Mucosa of rectum (tissue), 2 donors: ENCODE measurements around the gene LENEP.
"Not testable (repeated sequence)": the region's sequence is repeated elsewhere in the genome, so short reads cannot be mapped to it uniquely, and the experiment has no call there.

Experiments
- H3K27ac ChIP-seq, 2 donors: one replicate each; pipeline ENCODE4 v1.7.0; 2013; ENCODE audit warnings: inconsistent platforms in 2 of 2, low read depth in 2 of 2, low read length in 2 of 2
- H3K27me3 ChIP-seq, 2 donors: one replicate each; pipeline ENCODE4 v1.7.0; 2013; ENCODE audit warnings: low read length in 2 of 2; ENCODE audit not compliant: control insufficient read depth in 2 of 2, insufficient read depth in 2 of 2
- H3K36me3 ChIP-seq, 2 donors: one replicate each; pipeline ENCODE4 v1.7.0; 2013; ENCODE audit warnings: low read length in 2 of 2; ENCODE audit not compliant: control insufficient read depth in 2 of 2, insufficient read depth in 2 of 2
- H3K4me1 ChIP-seq, 2 donors: one replicate each; pipeline ENCODE4 v1.7.0; 2013; ENCODE audit warnings: low read length in 2 of 2, mild to moderate bottlenecking in 1 of 2; ENCODE audit not compliant: control insufficient read depth in 2 of 2, insufficient read depth in 2 of 2
- H3K4me3 ChIP-seq, 2 donors: one replicate each; pipeline ENCODE4 v1.7.0; 2013; ENCODE audit warnings: low read length in 2 of 2
- H3K9ac ChIP-seq, 2 donors: one replicate each; pipeline ENCODE4 v1.7.0; 2013; ENCODE audit warnings: low read length in 2 of 2, low read depth in 1 of 2, mild to moderate bottlenecking in 1 of 2
- H3K9me3 ChIP-seq, 2 donors: one replicate each; pipeline ENCODE4 v1.7.0; 2013; ENCODE audit warnings: low read length in 2 of 2; ENCODE audit not compliant: control insufficient read depth in 2 of 2
- donor health status: healthy.
- donor health status: Normal muscosa, but diverticular disease.

LENEP gene

GRCh38 chr1:154988058-154988954 is 5.1 kb upstream of the LENEP start:
- no peaks in the 10 kb centered on the region for H3K27me3 ChIP-seq
- no peaks in the 10 kb centered on the region for H3K9me3 ChIP-seq
- no peak overlapping the region for H3K27ac ChIP-seq
- H3K36me3 ChIP-seq: peaks cover 9 to 35% of the 10 kb centered on the region in 2 donors
- no peak overlapping the region for H3K4me3 ChIP-seq
- peaks cover 11 to 16% of the 10 kb centered on the region in 2 donors for H3K4me1 ChIP-seq
- H3K9ac ChIP-seq: no peak overlapping the region

GRCh38 chr1:154989195-154989860 is 4.1 kb upstream of the LENEP start:
- Histone ChIP-seq H3K9me3 (no peaks in the 10 kb centered on the region), H3K27ac (no peak overlapping the region), H3K4me1 (peaks cover 3 to 8% of the 10 kb centered on the region in 2 donors), H3K36me3 (peaks cover 9 to 35% of the 10 kb centered on the region in 2 donors), H3K27me3 (no peaks in the 10 kb centered on the region), H3K9ac (no peak overlapping the region), H3K4me3 (no peak overlapping the region)

GRCh38 chr1:154990276-154990675 is 3.1 kb upstream of the LENEP start:
- no peak overlapping the region for H3K27ac ChIP-seq
- H3K4me1 ChIP-seq: peaks cover 3 to 5% of the 10 kb centered on the region in 2 donors
- no peaks in the 10 kb centered on the region for H3K9me3 ChIP-seq
- no peak overlapping the region for H3K9ac ChIP-seq
- no peak overlapping the region for H3K4me3 ChIP-seq
- H3K36me3 ChIP-seq: peaks cover 9 to 35% of the 10 kb centered on the region in 2 donors
- H3K27me3 ChIP-seq: no peaks in the 10 kb centered on the region

GRCh38 chr1:154992721-154993571 is 440 bp upstream of the LENEP start:
- no peak overlapping the region for H3K9ac ChIP-seq
- H3K36me3 ChIP-seq: peaks cover 9 to 28% of the 10 kb centered on the region in 2 donors
- no peaks in the 10 kb centered on the region for H3K9me3 ChIP-seq
- H3K4me1 ChIP-seq: peaks cover 5 to 9% of the 10 kb centered on the region in 2 donors
- H3K27me3 ChIP-seq: no peaks in the 10 kb centered on the region
- H3K4me3 ChIP-seq: no peak overlapping the region
- no peak overlapping the region for H3K27ac ChIP-seq

DNA sequence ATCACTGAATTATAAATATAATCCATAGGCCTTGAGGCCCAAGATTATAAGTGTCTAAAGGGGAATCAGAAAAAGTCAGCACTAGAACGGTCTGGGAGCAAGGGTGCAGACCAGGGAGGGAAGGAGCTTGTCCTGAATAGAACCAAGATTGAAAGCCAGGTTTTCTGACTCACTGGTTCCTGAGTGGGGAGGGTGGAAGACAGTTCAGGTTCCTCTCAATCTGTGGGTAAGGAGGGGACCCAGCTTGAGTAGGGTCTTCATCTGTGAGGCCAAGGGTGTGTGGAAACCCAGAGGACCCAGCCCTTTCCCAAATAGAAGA is 842 bp downstream of the LENEP start:
- Histone ChIP-seq H3K9ac (no peak overlapping the region), H3K27ac (no peak overlapping the region), H3K36me3 (peaks cover 4 to 15% of the 10 kb centered on the region in 2 donors), H3K27me3 (no peaks in the 10 kb centered on the region), H3K9me3 (no peaks in the 10 kb centered on the region), H3K4me3 (no peak overlapping the region), H3K4me1 (peaks cover 4 to 13% of the 10 kb centered on the region in 2 donors)

DNA sequence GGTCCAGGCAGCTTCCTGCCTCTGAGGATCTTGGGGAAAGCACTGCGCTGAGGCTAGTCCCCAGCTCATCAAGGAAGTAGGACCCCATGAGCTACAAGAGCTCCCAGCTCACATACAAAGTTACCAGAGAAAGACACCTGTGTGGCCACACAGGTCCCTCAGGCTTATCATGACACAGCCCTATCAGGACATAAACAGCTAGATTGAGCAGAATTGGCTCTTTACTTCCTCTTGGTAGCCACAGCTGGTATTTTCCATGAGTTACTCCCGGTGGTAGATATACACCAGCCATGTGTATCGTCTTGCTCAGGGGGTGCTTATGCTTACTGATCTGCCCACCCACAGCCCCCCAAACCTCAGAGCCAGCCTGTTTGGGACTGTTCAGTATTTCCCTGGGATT is 1.2 kb downstream of the LENEP start:
- H3K9ac ChIP-seq: no peak overlapping the region
- no peaks in the 10 kb centered on the region for H3K9me3 ChIP-seq
- no peak overlapping the region for H3K4me3 ChIP-seq
- no peak overlapping the region for H3K27ac ChIP-seq
- H3K36me3 ChIP-seq: peaks cover 4 to 11% of the 10 kb centered on the region in 2 donors
- no peaks in the 10 kb centered on the region for H3K27me3 ChIP-seq
- H3K4me1 ChIP-seq: peaks cover 2 to 12% of the 10 kb centered on the region in 2 donors

- not testable (repeated sequence) for H3K27ac ChIP-seq, H3K9ac ChIP-seq, H3K4me3 ChIP-seq, H3K9me3 ChIP-seq, H3K36me3 ChIP-seq, H3K27me3 ChIP-seq
- peaks cover 8 to 19% of the 10 kb centered on the region in 2 donors for H3K4me1 ChIP-seq
Measured at GRCh38 chr1:154995301-154995983, 2.1 kb downstream of the LENEP start.

DNA sequence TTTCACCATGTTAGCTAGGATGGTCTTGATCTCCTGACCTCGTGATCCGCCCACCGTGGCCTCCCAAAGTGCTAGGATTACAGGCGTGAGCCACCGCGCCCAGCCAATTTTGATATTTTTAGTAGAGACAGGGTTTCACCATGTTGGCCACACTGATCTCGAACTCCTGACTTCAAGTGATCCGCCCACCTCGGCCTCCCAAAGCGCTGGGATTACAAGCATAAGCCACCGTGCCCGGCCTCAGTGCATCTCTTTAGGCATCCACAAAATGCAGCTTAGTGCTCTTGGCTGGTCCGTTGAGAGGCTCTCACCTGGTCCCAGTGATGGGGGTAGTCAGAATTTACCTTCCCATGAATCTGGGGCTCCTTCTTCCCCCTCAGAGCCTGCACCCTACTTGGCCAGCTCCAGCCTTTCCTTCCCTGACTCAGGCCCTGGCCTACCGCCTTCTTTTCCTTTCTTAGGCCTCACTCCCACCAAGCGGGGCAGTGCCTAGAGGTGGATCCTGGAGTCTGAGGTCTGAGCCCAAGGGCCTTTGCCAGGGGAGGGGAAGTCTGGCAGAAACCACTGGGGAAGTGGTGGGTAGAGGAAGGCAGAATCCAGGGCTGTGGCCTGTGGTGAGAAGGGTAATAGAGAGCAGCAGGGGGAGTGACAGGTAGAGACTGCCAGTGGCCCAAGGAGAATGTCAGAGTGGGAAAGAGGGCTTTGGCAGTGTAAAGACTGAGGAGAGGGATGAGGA is 3.7 kb downstream of the LENEP start:
- Histone ChIP-seq H3K27ac (no peak overlapping the region), H3K27me3 (no peaks in the 10 kb centered on the region), H3K4me3 (no peak overlapping the region), H3K36me3 (peaks cover 0 to 2% of the 10 kb centered on the region in 2 donors), H3K4me1 (peaks cover 8 to 21% of the 10 kb centered on the region in 2 donors), H3K9ac (no peak overlapping the region), H3K9me3 (no peaks in the 10 kb centered on the region)

GRCh38 chr1:154998201-154998780 is 4.9 kb downstream of the LENEP start:
- Histone ChIP-seq H3K4me1 (peaks cover 8 to 21% of the 10 kb centered on the region in 2 donors), H3K9ac (no peak overlapping the region), H3K9me3 (no peaks in the 10 kb centered on the region), H3K4me3 (no peak overlapping the region), H3K27ac (no peak overlapping the region), H3K27me3 (no peaks in the 10 kb centered on the region), H3K36me3 (peaks cover 0 to 3% of the 10 kb centered on the region in 2 donors)
